ENCODE data around the gene RUFY1. TPM values are rescaled to one million over a fixed set of nuclear protein-coding genes. Genes with fewer than 3 reads are reported as not detected.

Gene RUFY1
- total RNA-seq: 17.6 and 25.1 TPM in 2 replicates

GRCh38 chr5:179550511-179551342 is at the start of gene RUFY1:
Gene RUFY1, plus strand, starts transcription at chr5:179550554. Its CDS starts 16 bp downstream, at chr5:179550570.

GRCh38 chr5:179623003-179623905 is 72.9 kb downstream of the RUFY1 start, which contains the start of gene HNRNPH1:
Gene HNRNPH1, minus strand, starts transcription at chr5:179623671. Its CDS starts 538 bp downstream, at chr5:179623133.

Other genes starting within 250 kb of the RUFY1 start
- 212 and 293 TPM in 2 replicates for gene ADAMTS2, start 205.1 kb upstream of the RUFY1 start, total RNA-seq
- 110 and 177 TPM in 2 replicates for gene HNRNPH1, start 73.1 kb downstream of the RUFY1 start, total RNA-seq
- not detected in 2 replicates for gene CBY3, start 130.5 kb downstream of the RUFY1 start, total RNA-seq
- 333 and 357 TPM in 2 replicates for gene CANX, start 148.4 kb downstream of the RUFY1 start, total RNA-seq
- 16.5 and 17.7 TPM in 2 replicates for gene MAML1, start 182.3 kb downstream of the RUFY1 start, total RNA-seq
- 34.0 and 76.1 TPM in 2 replicates for gene LTC4S, start 243.4 kb downstream of the RUFY1 start, total RNA-seq

All from pericardium fibroblast (primary cell).